ENCODE data around the gene IFT25. TPM values are rescaled to one million over a fixed set of nuclear protein-coding genes. Genes with fewer than 3 reads are reported as not detected.

The IFT25 gene
- total and polyA plus RNA-seq, 8 donors: 5.9 to 21.5 (median 9.2) TPM

DNA sequence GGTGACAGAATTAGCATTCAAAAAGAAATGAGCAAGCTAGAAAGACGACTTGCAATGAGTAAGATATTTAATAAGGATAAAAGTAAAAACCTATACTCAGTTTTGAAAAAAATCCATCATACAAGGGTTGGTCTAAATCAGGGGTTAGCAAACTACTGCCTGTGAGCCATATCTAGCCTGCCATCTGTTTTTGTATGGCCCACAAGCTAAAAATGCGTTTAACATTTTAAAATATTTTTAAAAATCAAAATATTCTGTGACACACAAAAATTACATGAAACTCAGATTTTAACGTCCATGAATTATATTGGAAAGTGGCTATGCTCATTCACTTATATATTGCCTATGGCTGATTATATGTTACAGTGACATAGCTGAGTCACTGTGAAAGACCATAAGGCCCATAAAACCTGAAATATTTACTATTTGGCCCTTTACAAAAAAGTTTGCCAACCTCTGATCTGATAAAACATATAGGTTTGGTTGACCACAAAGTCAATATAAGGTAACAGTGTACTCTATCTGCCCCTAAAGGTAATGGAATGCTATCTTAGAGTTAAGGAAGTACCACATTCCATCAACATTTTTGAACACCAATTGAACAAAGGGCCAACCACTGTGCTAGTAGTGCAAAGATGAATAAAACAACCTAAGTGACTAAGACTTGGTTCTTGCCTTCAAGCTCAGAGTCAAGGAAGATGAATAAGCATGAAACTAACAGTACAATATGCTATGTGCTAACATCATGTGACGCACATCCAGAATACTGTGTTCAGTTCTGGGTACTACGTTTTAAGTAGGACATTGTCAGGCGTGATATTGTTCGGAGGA, 3.2 kb downstream of the IFT25 start:
- DNase-seq: no peak
- H3K4me1 ChIP-seq: peaks cover 0 to 11% (median 6%) of the 10 kb centered on the region in 3 donors
- no peak for TF ChIP-seq CTCF (IDR thresholded peaks at IDR 0.05)
- H3K9me3 ChIP-seq: no peaks in the 10 kb centered on the region
- H3K36me3 ChIP-seq: no peaks in the 10 kb centered on the region
- H3K4me3 ChIP-seq: no peak overlapping the region
- no peak for ATAC-seq
- 85 to 90% methylated on average over 7 of the region's 7 CpGs for WGBS, 2 donors
- intact Hi-C loops (cut with DNase I): no loop called here
- no peaks in the 10 kb centered on the region for H3K27me3 ChIP-seq
- no peak for FAIRE-seq
- no peak overlapping the region for H3K27ac ChIP-seq

GRCh38 chr1:53938136-53938830, 7.2 kb downstream of the IFT25 start:
- H3K4me3 ChIP-seq: no peak overlapping the region
- no peak for FAIRE-seq
- no peaks in the 10 kb centered on the region for H3K4me1 ChIP-seq
- DNase-seq: no peak
- ATAC-seq: no peak
- no peaks in the 10 kb centered on the region for H3K36me3 ChIP-seq
- intact Hi-C loops (cut with DNase I): no loop called here
- 89 to 92% methylated on average over 4 of the region's 4 CpGs for WGBS, 2 donors
- H3K27ac ChIP-seq: no peak overlapping the region
- no peak for TF ChIP-seq CTCF (IDR thresholded peaks at IDR 0.05)
- H3K27me3 ChIP-seq: no peaks in the 10 kb centered on the region
- H3K9me3 ChIP-seq: no peaks in the 10 kb centered on the region

- Histone ChIP-seq H3K4me3 (no peak overlapping the region), H3K27ac (no peak overlapping the region), H3K27me3 (no peaks in the 10 kb centered on the region), H3K9me3 (no peaks in the 10 kb centered on the region), H3K4me1 (no peaks in the 10 kb centered on the region), H3K36me3 (no peaks in the 10 kb centered on the region)
- 86 to 91% methylated on average over 1 of the region's 1 CpG for WGBS, 2 donors
- TF ChIP-seq CTCF (IDR thresholded peaks at IDR 0.05): no peak
- no peak for ATAC-seq
- intact Hi-C loops (cut with DNase I): no loop called here
- FAIRE-seq: no peak
- DNase-seq: no peak
Observed at GRCh38 chr1:53936430-53936829, 9.1 kb downstream of the IFT25 start.

- no peaks in the 10 kb centered on the region for H3K4me1 ChIP-seq
- WGBS, 2 donors: 95 to 97% methylated on average over 1 of the region's 1 CpG
- H3K27me3 ChIP-seq: no peaks in the 10 kb centered on the region
- ATAC-seq (no peak), FAIRE-seq (no peak), DNase-seq (no peak)
- no peak overlapping the region for H3K27ac ChIP-seq
- intact Hi-C loops (cut with DNase I): no loop called here
- H3K4me3 ChIP-seq: no peak overlapping the region
- no peaks in the 10 kb centered on the region for H3K9me3 ChIP-seq
- H3K36me3 ChIP-seq: no peaks in the 10 kb centered on the region
- TF ChIP-seq CTCF (IDR thresholded peaks at IDR 0.05): no peak
Observed at GRCh38 chr1:53934170-53934765, 11.2 kb downstream of the IFT25 start.

Data from pancreas (tissue), 10 donors.